BJ (cell line): ENCODE data around the gene PKN3. TPM values are rescaled to one million over a fixed set of nuclear protein-coding genes. Genes with fewer than 3 reads are reported as not detected.

ENCODE experiments used
- CTCF ChIA-PET: fragments of 350-600 bp; formaldehyde crosslinking; extraction: SDS; loops from one replicate; lab custom pipeline; 2021; ENCODE audit warnings: antibody characterized with exemption, inconsistent platforms; lab: Yijun Ruan, JAX
- POLR2A ChIA-PET: fragments of 300-600 bp; sonication (Branson Sonifier 250); formaldehyde crosslinking; extraction: SDS; loops from one replicate; lab custom pipeline; 2021; ENCODE audit warnings: antibody characterized with exemption; lab: Charles Lee
- DNase-seq: peaks from one replicate; pipeline ENCODE4 v3.0.0-alpha.2; 2011; ENCODE audit warnings: low read depth
- H3K27me3 ChIP-seq: 2 replicates; pipeline ENCODE4 v1.6.0; 2011; ENCODE audit warnings: low read length; ENCODE audit not compliant: control insufficient read depth, insufficient read depth
- H3K36me3 ChIP-seq: 2 replicates; pipeline ENCODE4 v1.5.1; 2011; ENCODE audit warnings: low read length; ENCODE audit not compliant: control insufficient read depth, insufficient read depth
- H3K4me3 ChIP-seq: 2 replicates; pipeline ENCODE4 v1.5.1; 2011; ENCODE audit warnings: low read depth, mild to moderate bottlenecking, control low read depth, low read length
- CTCF ChIP-seq: IDR thresholded peaks from 2 replicates; pipeline ENCODE4 v1.5.1; 2011; ENCODE audit warnings: low read depth, mild to moderate bottlenecking, control low read depth, inconsistent platforms, low read length, moderate library complexity; ENCODE audit not compliant: insufficient read depth
- polyA plus RNA-seq: library from polyadenylated mRNA; depleted of rRNA; stranded (reverse); fragments of >200 nt; gene quantifications from 2 replicates; pipeline ENCODE4 v1.2.3, GENCODE V29; 2011

Gene PKN3
- polyA plus RNA-seq, 1 experiment = 3.4 TPM

DNA sequence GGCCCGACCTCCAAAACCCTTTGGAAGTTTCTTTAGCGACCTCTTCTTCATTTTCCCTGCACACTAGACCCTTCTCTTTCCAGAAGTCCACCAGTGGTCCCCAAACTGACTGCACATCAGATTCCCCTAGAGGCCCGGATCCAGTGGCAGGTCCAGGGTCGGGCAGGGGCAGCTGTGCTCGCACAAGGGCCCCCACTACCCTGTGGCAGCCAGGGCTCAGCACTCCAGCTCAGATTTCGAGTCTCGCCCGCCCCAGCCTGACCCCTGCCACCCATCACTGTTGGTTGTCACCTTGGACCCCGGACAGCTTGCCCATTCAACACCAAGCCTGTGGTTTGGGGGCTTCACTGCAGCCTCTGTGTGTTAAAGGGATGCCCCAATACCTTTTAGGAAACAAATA, 29.4 kb downstream of the PKN3 start:
- H3K4me3 ChIP-seq = no peak overlapping the region
- ChIA-PET POLR2A (no interaction called here), CTCF (interaction anchor here (1.1 kb wide), 1 partner anchor 9 kb away, joined by 5 read pairs; no protein-coding TSS in a partner anchor)
- H3K27me3 ChIP-seq = no peaks in the 10 kb centered on the region
- DNase-seq = no peak
- TF ChIP-seq CTCF = no peak
- peaks cover 9% of the 10 kb centered on the region for H3K36me3 ChIP-seq

- ChIA-PET POLR2A (no interaction called here), CTCF (interaction anchor here (0.6 to 1.9 kb wide), 9 partner anchors 8 to 236 kb away, joined by 3 to 12 read pairs (median 5); partner anchors contain the start of genes ENDOG, PKN3 and ZDHHC12)
- no peak for TF ChIP-seq CTCF
- no peaks in the 10 kb centered on the region for H3K27me3 ChIP-seq
- DNase-seq = no peak
- peaks cover 11% of the 10 kb centered on the region for H3K36me3 ChIP-seq
- no peak overlapping the region for H3K4me3 ChIP-seq
These were observed 30.3 kb downstream of the PKN3 start for GRCh38 chr9:128732576-128732975.

GRCh38 chr9:128733256-128733655, 31.0 kb downstream of the PKN3 start:
- no peak overlapping the region for H3K4me3 ChIP-seq
- TF ChIP-seq CTCF = peak; percentile 87
- peaks cover 11% of the 10 kb centered on the region for H3K36me3 ChIP-seq
- no peak for DNase-seq
- H3K27me3 ChIP-seq = no peaks in the 10 kb centered on the region
- ChIA-PET CTCF (interaction anchor here (0.6 to 1.9 kb wide), 12 partner anchors 9 to 235 kb away, joined by 3 to 12 read pairs (median 4); partner anchors contain the start of genes ENDOG, PKN3 and ZDHHC12), POLR2A (no interaction called here)

- POLR2A ChIA-PET = no interaction called here
- DNase-seq = no peak
- CTCF ChIA-PET = interaction anchor here (0.9 to 1.9 kb wide), 3 partner anchors 12 to 36 kb away, joined by 3 to 5 read pairs (median 4); no protein-coding TSS in a partner anchor
- no peak for TF ChIP-seq CTCF
- Histone ChIP-seq H3K4me3 (no peak overlapping the region), H3K27me3 (no peaks in the 10 kb centered on the region), H3K36me3 (peaks cover 16% of the 10 kb centered on the region)
These were observed 33.1 kb downstream of the PKN3 start for GRCh38 chr9:128735373-128735772.

DNA sequence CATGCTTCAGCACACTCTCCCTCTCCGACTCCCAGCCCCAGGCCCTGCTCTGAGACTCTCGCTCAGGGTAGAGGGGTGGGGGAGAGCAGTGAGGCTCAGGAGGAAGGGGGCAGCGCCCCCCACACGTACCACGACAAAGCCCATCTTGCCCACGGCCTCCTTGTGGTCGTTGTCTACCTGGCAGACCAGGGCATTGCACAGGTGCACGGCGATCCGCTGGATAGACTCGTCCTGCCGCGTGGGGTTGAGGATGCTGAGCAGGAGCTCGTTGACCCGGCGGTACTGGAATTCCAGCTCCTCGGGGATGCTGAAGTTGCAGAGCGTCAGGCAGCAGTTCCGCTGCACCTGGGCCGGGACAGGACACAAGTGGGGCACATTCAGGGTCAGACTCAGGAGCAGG, 40.1 kb downstream of the PKN3 start:
- POLR2A ChIA-PET = no interaction called here
- H3K4me3 ChIP-seq = no peak overlapping the region
- peaks cover 13% of the 10 kb centered on the region for H3K36me3 ChIP-seq
- no peak for DNase-seq
- TF ChIP-seq CTCF = no peak
- no peaks in the 10 kb centered on the region for H3K27me3 ChIP-seq
- CTCF ChIA-PET = interaction anchor here (0.6 to 1.5 kb wide), 4 partner anchors 9 to 888 kb away, joined by 3 to 6 read pairs (median 4); partner anchors contain the start of gene PKN3
